Measurements from ENCODE around the gene IL17RE.

DNA sequence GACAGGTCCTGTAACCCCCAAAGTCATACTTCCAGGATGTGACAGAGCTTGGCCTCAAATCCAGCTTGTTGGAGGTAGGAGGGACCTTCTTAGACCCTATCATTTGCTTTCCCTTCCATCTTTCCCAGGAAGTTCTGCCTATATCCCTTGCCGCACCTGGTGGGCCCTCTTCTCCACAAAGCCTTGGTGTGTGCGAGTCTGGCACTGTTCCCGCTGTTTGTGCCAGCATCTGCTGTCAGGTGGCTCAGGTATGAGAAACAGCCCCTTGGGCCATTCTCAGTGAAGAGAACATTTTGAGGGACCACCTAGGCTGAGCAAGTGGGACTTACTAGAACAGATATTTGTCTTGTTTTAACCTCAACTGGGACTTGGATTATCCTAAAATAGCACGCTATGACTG lies 1.3 kb downstream of the IL17RE start:
- no peak for TF ChIP-seq NFIC (IDR thresholded peaks at IDR 0.05; ENCODE audit: low read length)
- TF ChIP-seq, protein P1, sequence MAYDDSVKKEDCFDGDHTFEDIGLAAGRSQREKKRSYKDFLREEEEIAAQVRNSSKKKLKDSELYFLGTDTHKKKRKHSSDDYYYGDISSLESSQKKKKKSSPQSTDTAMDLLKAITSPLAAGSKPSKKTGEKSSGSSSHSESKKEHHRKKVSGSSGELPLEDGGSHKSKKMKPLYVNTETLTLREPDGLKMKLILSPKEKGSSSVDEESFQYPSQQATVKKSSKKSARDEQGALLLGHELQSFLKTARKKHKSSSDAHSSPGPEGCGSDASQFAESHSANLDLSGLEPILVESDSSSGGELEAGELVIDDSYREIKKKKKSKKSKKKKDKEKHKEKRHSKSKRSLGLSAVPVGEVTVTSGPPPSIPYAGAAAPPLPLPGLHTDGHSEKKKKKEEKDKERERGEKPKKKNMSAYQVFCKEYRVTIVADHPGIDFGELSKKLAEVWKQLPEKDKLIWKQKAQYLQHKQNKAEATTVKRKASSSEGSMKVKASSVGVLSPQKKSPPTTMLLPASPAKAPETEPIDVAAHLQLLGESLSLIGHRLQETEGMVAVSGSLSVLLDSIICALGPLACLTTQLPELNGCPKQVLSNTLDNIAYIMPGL (CRISPR knock-in tag; IDR thresholded peaks at IDR 0.05; ENCODE audit: borderline replicate concordance in 1 of 2, low read depth in 1 of 2): no peak
- no peak for TF ChIP-seq NFAT5 (CRISPR knock-in tag; IDR thresholded peaks at IDR 0.05)
- TF ChIP-seq, protein P2, sequence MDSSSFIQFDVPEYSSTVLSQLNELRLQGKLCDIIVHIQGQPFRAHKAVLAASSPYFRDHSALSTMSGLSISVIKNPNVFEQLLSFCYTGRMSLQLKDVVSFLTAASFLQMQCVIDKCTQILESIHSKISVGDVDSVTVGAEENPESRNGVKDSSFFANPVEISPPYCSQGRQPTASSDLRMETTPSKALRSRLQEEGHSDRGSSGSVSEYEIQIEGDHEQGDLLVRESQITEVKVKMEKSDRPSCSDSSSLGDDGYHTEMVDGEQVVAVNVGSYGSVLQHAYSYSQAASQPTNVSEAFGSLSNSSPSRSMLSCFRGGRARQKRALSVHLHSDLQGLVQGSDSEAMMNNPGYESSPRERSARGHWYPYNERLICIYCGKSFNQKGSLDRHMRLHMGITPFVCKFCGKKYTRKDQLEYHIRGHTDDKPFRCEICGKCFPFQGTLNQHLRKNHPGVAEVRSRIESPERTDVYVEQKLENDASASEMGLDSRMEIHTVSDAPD (CRISPR knock-in tag; IDR thresholded peaks at IDR 0.05): no peak
- TF ChIP-seq NR2F1 (CRISPR knock-in tag; IDR thresholded peaks at IDR 0.05): no peak
- TF ChIP-seq CREM (IDR thresholded peaks at IDR 0.05): no peak
- TF ChIP-seq CREM (CRISPR knock-in tag; IDR thresholded peaks at IDR 0.05): no peak
- no peak for TF ChIP-seq ZNF792 (CRISPR knock-in tag; IDR thresholded peaks at IDR 0.05)
- TF ChIP-seq, protein P3, sequence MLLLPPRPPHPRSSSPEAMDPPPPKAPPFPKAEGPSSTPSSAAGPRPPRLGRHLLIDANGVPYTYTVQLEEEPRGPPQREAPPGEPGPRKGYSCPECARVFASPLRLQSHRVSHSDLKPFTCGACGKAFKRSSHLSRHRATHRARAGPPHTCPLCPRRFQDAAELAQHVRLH (CRISPR knock-in tag; IDR thresholded peaks at IDR 0.05; ENCODE audit: borderline replicate concordance, low read depth): no peak
- TF ChIP-seq ARHGAP35 (CRISPR knock-in tag; IDR thresholded peaks at IDR 0.05; ENCODE audit: borderline replicate concordance): no peak
- TF ChIP-seq RFX5 (IDR thresholded peaks at IDR 0.05; ENCODE audit: low read depth, low read length): no peak
- TF ChIP-seq SMARCC2 (IDR thresholded peaks at IDR 0.05): no peak
- no peak for TF ChIP-seq SETDB1 (CRISPR knock-in tag; IDR thresholded peaks at IDR 0.05; ENCODE audit: borderline replicate concordance)
- TF ChIP-seq NFYB (CRISPR knock-in tag; IDR thresholded peaks at IDR 0.05): no peak

Data from HepG2 (cell line).